Measurements from ENCODE around the gene STX4. TPM values are rescaled to one million over a fixed set of nuclear protein-coding genes. Genes with fewer than 3 reads are reported as not detected.

The STX4 gene
- polyA plus RNA-seq, 2 of the 4 experiments (the other 2 are of a cell fraction), result 39.7 to 73.9 TPM

- TF ChIP-seq RFX5 (IDR thresholded peaks at IDR 0.05), result no peak
Observed at GRCh38 chr16:31085411-31085810, 52.1 kb downstream of the STX4 start (continued).

- CTCF ChIA-PET, result interaction anchor here (1.0 to 3.8 kb wide), 7 partner anchors 10 to 357 kb away, joined by 3 to 17 read pairs (median 5); partner anchors contain the start of genes HSD3B7 and ZNF843
- no peaks in the 10 kb centered on the region for H3K9me3 ChIP-seq
- no peak for FAIRE-seq
Observed at GRCh38 chr16:31085873-31086628, 52.7 kb downstream of the STX4 start.

GRCh38 chr16:31086629-31086906 lies 53.2 kb downstream of the STX4 start:
- ATAC-seq (no peak; a peak in 1 of 6 replicates), DNase-seq (ENCODE audit: low read depth in 1 of 2, low spot score in 1 of 2) (no peak), FAIRE-seq (no peak)
- H3K4me3 ChIP-seq, result no peak overlapping the region
- no peak overlapping the region for H3K27ac ChIP-seq
- H3K9me3 ChIP-seq, result no peaks in the 10 kb centered on the region
- TF ChIP-seq EP300 (IDR thresholded peaks at IDR 0.05), result no peak
- no peak overlapping the region for H3K4me2 ChIP-seq
- WGBS (ENCODE audit: missing lambda C conversion rate), result 83% methylated on average over 1 of the region's 6 CpGs
- ChIA-PET POLR2A (interaction anchor here (2.8 kb wide), 1 partner anchor 13 kb away, joined by 10 read pairs; the partner anchor contains the start of genes ZNF646 and ZNF668), CTCF (interaction anchor here (1.1 to 3.8 kb wide), 4 partner anchors 56 to 356 kb away, joined by 3 to 17 read pairs (median 6); partner anchors contain the start of genes HSD3B7 and ZNF843)
- no peaks in the 10 kb centered on the region for H3K4me1 ChIP-seq

More at GRCh38 chr16:31085873-31086628, 52.7 kb downstream of the STX4 start:
- DNase-seq (ENCODE audit: low read depth in 1 of 2, low spot score in 1 of 2) (no peak), ATAC-seq (no peak)
- Histone ChIP-seq H3K4me3 (no peak overlapping the region), H3K4me2 (no peak overlapping the region), H3K4me1 (no peaks in the 10 kb centered on the region), H3K27ac (no peak overlapping the region)
- POLR2A ChIA-PET, result interaction anchor here (2.8 kb wide), 1 partner anchor 12 kb away, joined by 10 read pairs; the partner anchor contains the start of genes ZNF646 and ZNF668
- TF ChIP-seq PBX3 (IDR thresholded peaks at IDR 0.05) (no peak), EHF (CRISPR knock-in tag; IDR thresholded peaks at IDR 0.05) (no peak), CBX8 (IDR thresholded peaks at IDR 0.05) (no peak), POLR2A (IDR thresholded peaks at IDR 0.05; ENCODE audit: low read length) (no peak), HEYL (CRISPR knock-in tag; IDR thresholded peaks at IDR 0.05) (no peak), JUNB (IDR thresholded peaks at IDR 0.05) (no peak), TFCP2L1 (CRISPR knock-in tag; IDR thresholded peaks at IDR 0.05) (no peak)
- 87% methylated on average over 14 of the region's 18 CpGs for WGBS (ENCODE audit: missing lambda C conversion rate)

GRCh38 chr16:31087481-31087880 lies 54.1 kb downstream of the STX4 start:
- no peak overlapping the region for H3K4me3 ChIP-seq
- H3K27ac ChIP-seq, result no peak overlapping the region
- ATAC-seq (no peak), DNase-seq (ENCODE audit: low read depth in 1 of 2, low spot score in 1 of 2) (no peak), FAIRE-seq (no peak)
- no peaks in the 10 kb centered on the region for H3K9me3 ChIP-seq
- ChIA-PET POLR2A (interaction anchor here (2.8 kb wide), 1 partner anchor 14 kb away, joined by 10 read pairs; the partner anchor contains the start of genes ZNF646 and ZNF668), CTCF (interaction anchor here (1.9 to 2.4 kb wide), 2 partner anchors 103 to 134 kb away, joined by 7 to 11 read pairs; partner anchors contain the start of gene HSD3B7)
- 87% methylated on average over 4 of the region's 8 CpGs for WGBS (ENCODE audit: missing lambda C conversion rate)
- H3K4me1 ChIP-seq, result no peaks in the 10 kb centered on the region; the same call in 2 of the 3 replicates
- H3K4me2 ChIP-seq, result no peak overlapping the region
- TF ChIP-seq EP300 (IDR thresholded peaks at IDR 0.05), result no peak
- TF ChIP-seq RCOR1 (IDR thresholded peaks at IDR 0.05; ENCODE audit: low read depth, low read length), result no peak
- no peak for TF ChIP-seq RAD21 (conservative IDR thresholded peaks at IDR 0.05 in 1 of 2, IDR thresholded peaks at IDR 0.05 in 1 of 2)

GRCh38 chr16:31087971-31088370 lies 54.6 kb downstream of the STX4 start:
- POLR2A ChIA-PET, result interaction anchor here (2.8 kb wide), 1 partner anchor 14 kb away, joined by 10 read pairs; the partner anchor contains the start of genes ZNF646 and ZNF668
- CTCF ChIA-PET, result interaction anchor here (2.4 kb wide), 1 partner anchor 103 kb away, joined by 11 read pairs; the partner anchor contains the start of gene HSD3B7
- TF ChIP-seq NR3C1 (IDR thresholded peaks at IDR 0.05) (no peak), FOSL2 (IDR thresholded peaks at IDR 0.05) (no peak), FOSL2 (CRISPR knock-in tag; IDR thresholded peaks at IDR 0.05) (no peak)

More at GRCh38 chr16:31087971-31088370, 54.6 kb downstream of the STX4 start:
- no peaks in the 10 kb centered on the region for H3K9me3 ChIP-seq
- H3K4me3 ChIP-seq, result no peak overlapping the region
- no peak for ATAC-seq
- H3K4me1 ChIP-seq, result peaks cover 5% of the 10 kb centered on the region; the same call in 2 of the 3 replicates
- H3K27ac ChIP-seq, result no peak overlapping the region
- H3K4me2 ChIP-seq, result no peak overlapping the region
- DNase-seq (ENCODE audit: low read depth in 1 of 2, low spot score in 1 of 2), result no peak
- no peak for FAIRE-seq
- 81% methylated on average over 5 of the region's 5 CpGs for WGBS (ENCODE audit: missing lambda C conversion rate)

Data from A549 (cell line).